Thoracic aorta (tissue), 2 donors: ENCODE measurements around the gene ATP13A1. TPM values are rescaled to one million over a fixed set of nuclear protein-coding genes. Genes with fewer than 3 reads are reported as not detected.

ENCODE experiments used
- ATAC-seq: fragments of 150-250 bp; one replicate; pipeline ENCODE4 v1.8.0; 2017; ENCODE audit warnings: low read depth; ENCODE audit not compliant: insufficient number of reproducible peaks, low FRiP score
- DNase-seq: peaks from one replicate; pipeline ENCODE4 v3.0.0-alpha.2; 2020; ENCODE audit warnings: low spot score
- H3K27ac ChIP-seq, 2 donors: fragments of 200-600 bp; sonication (generic); 1 replicate in 1 of 2; 2 replicates in 1 of 2; pipeline ENCODE4 v1.5.1; 2016; ENCODE audit warnings: mild to moderate bottlenecking in 2 of 2, moderate library complexity in 2 of 2
- H3K27me3 ChIP-seq: fragments of 200-600 bp; sonication (generic); replicated peaks from 2 replicates; pipeline ENCODE4 v1.6.0; 2016; ENCODE audit warnings: mild to moderate bottlenecking; ENCODE audit not compliant: insufficient read depth
- H3K36me3 ChIP-seq: fragments of 200-600 bp; sonication (generic); one replicate; pipeline ENCODE4 v1.5.1; 2016
- H3K4me1 ChIP-seq, 2 donors: fragments of 200-600 bp; sonication (generic); 1 replicate in 1 of 2; 2 replicates in 1 of 2; pipeline versions ENCODE4 v1.5.1 to v1.6.0; 2016; ENCODE audit warnings: low read depth in 2 of 2, mild to moderate bottlenecking in 1 of 2; ENCODE audit not compliant: control insufficient read depth in 1 of 2
- H3K4me3 ChIP-seq: fragments of 200-600 bp; sonication (generic); 2 replicates; pipeline ENCODE4 v1.5.1; 2016; ENCODE audit warnings: mild to moderate bottlenecking
- H3K9me3 ChIP-seq: fragments of 200-600 bp; sonication (generic); 2 replicates; pipeline ENCODE4 v1.5.1; 2016
- CTCF ChIP-seq: fragments of 200-600 bp; sonication (generic); IDR thresholded peaks from one replicate; pipeline ENCODE4 v1.5.1; 2019; ENCODE audit warnings: antibody characterized with exemption
- total RNA-seq, 2 donors: library from RNA; depleted of rRNA; stranded (reverse); fragments of >200 nt; gene quantifications; one replicate each; pipeline versions ENCODE4 v1.1.0 to v1.2.3, GENCODE V29; 2016

Gene ATP13A1
- total RNA-seq, 2 donors from 2014 or later: 95.0 to 150 TPM

- H3K4me1 ChIP-seq: peaks cover 4 to 12% of the 10 kb centered on the region in 2 donors
- no peak overlapping the region for H3K4me3 ChIP-seq
- H3K27ac ChIP-seq: no peak overlapping the region
- H3K9me3 ChIP-seq: no peaks in the 10 kb centered on the region
- DNase-seq (no peak), ATAC-seq (no peak)
- no peaks in the 10 kb centered on the region for H3K36me3 ChIP-seq
- no peaks in the 10 kb centered on the region for H3K27me3 ChIP-seq
- TF ChIP-seq CTCF: no peak
Measured at GRCh38 chr19:19624032-19624570, 39.4 kb downstream of the ATP13A1 start.

DNA sequence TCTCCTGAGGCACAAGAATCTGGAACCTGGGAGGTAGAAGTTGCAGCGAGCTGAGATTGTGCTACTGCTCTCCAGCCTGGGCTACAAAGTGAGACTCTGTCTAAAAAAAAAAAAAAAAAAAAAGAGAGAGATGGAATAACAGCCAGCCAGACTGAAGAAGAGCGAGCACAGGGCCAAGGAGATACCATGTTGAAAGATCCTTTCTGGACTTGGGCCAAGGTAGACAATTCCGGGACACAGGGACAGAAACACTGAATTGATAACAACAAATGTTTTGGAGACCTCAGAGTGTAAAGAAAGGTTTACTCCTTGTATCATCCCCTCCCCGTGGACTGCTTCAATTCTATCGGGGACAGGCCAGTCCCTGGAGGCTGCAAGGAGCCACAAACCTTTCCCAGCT is 40.1 kb downstream of the ATP13A1 start:
- H3K4me3 ChIP-seq: no peak overlapping the region
- no peaks in the 10 kb centered on the region for H3K27me3 ChIP-seq
- no peaks in the 10 kb centered on the region for H3K9me3 ChIP-seq
- DNase-seq (no peak), ATAC-seq (no peak)
- H3K4me1 ChIP-seq: peaks cover 0 to 8% of the 10 kb centered on the region in 2 donors
- no peak overlapping the region for H3K27ac ChIP-seq
- no peak for TF ChIP-seq CTCF
- H3K36me3 ChIP-seq: no peaks in the 10 kb centered on the region

DNA sequence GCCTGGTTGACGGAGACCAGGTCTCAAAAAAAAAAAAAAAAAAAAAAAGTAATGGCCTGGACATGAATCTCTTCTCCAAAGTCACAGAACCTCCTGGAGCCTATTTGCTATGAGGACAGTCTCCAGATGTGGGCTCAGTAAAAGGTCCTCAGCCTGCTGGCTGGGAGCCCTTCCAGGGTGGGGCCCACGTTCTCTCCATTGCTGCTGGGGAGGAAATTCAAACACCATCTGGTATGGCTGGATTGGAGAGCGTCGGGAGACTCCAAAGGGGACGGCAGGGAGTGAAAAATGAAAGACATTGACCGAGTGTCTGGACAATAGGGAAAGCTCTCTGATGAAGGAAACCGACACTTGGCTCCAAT is 43.6 kb downstream of the ATP13A1 start:
- DNase-seq: no peak
- ATAC-seq: no peak
- no peak for TF ChIP-seq CTCF

GRCh38 chr19:19619181-19619848 is 44.2 kb downstream of the ATP13A1 start:
- Histone ChIP-seq H3K9me3 (no peaks in the 10 kb centered on the region), H3K27ac (no peak overlapping the region), H3K36me3 (no peaks in the 10 kb centered on the region), H3K4me3 (no peak overlapping the region), H3K27me3 (peaks cover 5% of the 10 kb centered on the region), H3K4me1 (no peaks in the 10 kb centered on the region)
- DNase-seq (no peak), ATAC-seq (no peak)
- TF ChIP-seq CTCF: no peak

More for the DNA sequence above, 43.6 kb downstream of the ATP13A1 start:
- no peaks in the 10 kb centered on the region for H3K4me1 ChIP-seq
- H3K27me3 ChIP-seq: peaks cover 5% of the 10 kb centered on the region
- H3K27ac ChIP-seq: no peak overlapping the region
- no peaks in the 10 kb centered on the region for H3K36me3 ChIP-seq
- no peaks in the 10 kb centered on the region for H3K9me3 ChIP-seq
- no peak overlapping the region for H3K4me3 ChIP-seq

GRCh38 chr19:19618219-19619051 is 45.0 kb downstream of the ATP13A1 start, which contains the start of gene PBX4:
TSS of gene PBX4 (minus strand) at chr19:19618687. CDS start at chr19:19618629, 58 bp downstream.
- ATAC-seq (peak; percentile 44), DNase-seq (peak; percentile 56)
- H3K9me3 ChIP-seq: no peaks in the 10 kb centered on the region
- H3K4me1 ChIP-seq: no peaks in the 10 kb centered on the region
- TF ChIP-seq CTCF: no peak
- peak within 1 kb of the TSS; percentile 67 for H3K4me3 ChIP-seq
- H3K27ac ChIP-seq: no peak within 1 kb of the TSS
- peaks cover 5% of the 10 kb centered on the region for H3K27me3 ChIP-seq
- H3K36me3 ChIP-seq: no peaks in the 10 kb centered on the region
